Activated T-helper 1 cell treated with Interleukin-2 at 50 U/mL for 16 hours (primary cell): ENCODE measurements around the gene PLA2G4D.

Experiments used
- DNase-seq: peaks from one replicate; pipeline ENCODE4 v3.0.0-alpha.2; 2020; ENCODE audit warnings: low read depth

The PLA2G4D gene

DNA sequence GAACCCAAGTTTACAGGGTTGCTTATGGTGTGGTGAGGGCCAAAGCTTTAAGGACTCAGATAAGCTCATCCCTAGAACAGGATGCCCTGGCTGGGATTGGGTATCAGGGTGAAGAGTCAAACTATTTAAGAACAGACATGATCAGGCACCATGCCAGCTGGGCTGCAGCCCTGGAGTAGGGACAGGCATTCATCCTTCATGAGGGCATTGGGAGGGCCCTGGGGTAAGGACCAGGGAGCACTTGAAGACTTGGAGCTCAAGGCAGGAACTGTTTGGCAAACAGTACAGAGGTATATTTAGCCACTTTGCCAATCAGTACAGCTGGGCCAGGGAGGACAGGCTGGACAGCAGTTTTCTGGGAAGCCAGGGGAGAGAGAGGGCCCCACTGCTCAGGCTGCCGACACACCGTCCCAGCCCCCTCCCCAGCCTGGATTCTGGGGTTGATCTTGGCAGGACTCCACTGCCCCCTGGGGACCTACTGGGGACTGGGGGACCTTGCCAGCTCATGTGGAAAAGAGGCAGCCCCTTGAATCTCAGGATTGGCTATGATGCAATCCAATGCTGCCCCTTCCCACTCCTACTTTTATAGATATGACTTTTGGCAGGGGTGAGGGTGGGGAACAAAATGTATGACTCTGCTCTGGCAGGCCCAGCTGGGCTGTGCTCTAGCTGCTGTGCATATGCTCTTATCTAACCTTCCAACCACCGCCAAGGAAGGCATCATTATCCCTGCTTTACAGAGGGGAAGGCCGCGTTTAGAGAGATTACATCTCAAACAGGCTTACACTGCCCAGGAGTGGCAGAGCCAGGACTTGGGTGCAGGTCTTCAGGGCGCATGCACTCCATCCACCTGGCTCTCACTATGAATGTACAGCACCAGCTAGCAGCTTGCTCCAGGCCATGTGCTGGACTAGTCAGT, 75.8 kb downstream of the PLA2G4D start:
- no peak for DNase-seq
